ENCODE data around the gene CD37.
A peak's percentile ranks its signal among the peaks of the same experiment; 100 is the strongest.
"Not testable (repeated sequence)": the region's sequence is repeated elsewhere in the genome, so short reads cannot be mapped to it uniquely, and the experiment has no call there.

The CD37 gene

DNA sequence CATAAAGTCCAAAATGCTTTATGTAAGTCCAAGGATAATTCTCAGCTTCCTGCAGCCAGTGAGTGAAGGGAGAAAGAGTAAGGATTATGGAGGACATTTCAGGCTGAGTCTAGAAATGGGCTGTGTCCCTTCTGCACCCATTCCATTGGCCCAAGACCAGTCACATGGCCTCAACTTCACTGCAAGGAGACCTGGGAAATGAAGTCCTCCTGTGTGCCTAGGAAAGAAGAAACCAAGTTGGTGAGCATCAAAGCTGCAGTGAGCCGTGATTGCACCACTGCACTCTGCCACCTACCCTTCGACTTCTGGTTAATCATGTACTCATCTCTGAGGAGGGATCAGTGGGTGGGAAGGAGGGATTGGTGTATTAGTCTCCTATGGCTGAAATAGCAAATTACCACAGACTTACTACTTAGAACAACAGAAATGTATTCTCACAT, 3.6 kb upstream of the CD37 start:
- DNase-seq = peak; percentile 75

DNA sequence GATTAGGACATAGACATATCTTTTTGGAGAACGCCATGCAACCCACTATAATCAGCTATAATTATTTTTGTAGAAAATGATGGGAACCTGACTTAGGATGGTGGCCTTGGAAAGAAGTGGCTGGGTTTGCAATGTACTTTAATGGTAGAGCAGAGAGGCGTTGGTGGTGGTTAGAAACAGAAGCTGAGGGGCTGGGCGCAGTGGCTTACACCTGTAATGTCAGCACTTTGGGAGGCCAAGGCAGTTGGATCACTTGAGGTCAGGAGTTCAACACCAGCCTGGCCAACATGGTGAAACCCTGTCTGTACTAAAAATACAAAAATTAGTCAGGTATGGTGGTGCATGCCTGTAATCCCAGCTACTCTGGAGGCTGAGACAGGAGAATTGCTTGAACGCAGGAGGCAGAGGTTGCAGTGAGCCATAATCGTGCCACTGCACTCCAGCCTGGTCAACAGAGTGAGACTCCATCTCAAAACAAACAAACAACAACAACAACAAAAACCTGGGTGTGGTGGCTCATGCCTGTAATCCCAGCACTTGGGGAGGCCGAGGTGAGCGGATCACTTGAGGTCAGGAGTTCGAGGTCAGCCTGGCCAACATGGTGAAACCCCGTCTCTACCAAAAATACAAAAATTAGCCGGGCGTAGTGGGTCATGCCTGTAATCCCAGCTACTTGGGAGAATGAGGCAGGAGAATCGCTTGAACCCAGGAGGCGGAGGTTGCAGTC, 2.4 kb upstream of the CD37 start:
- not testable (repeated sequence) for DNase-seq

- no peak for DNase-seq
Observed at GRCh38 chr19:49333418-49333805, 1.8 kb upstream of the CD37 start.

DNA sequence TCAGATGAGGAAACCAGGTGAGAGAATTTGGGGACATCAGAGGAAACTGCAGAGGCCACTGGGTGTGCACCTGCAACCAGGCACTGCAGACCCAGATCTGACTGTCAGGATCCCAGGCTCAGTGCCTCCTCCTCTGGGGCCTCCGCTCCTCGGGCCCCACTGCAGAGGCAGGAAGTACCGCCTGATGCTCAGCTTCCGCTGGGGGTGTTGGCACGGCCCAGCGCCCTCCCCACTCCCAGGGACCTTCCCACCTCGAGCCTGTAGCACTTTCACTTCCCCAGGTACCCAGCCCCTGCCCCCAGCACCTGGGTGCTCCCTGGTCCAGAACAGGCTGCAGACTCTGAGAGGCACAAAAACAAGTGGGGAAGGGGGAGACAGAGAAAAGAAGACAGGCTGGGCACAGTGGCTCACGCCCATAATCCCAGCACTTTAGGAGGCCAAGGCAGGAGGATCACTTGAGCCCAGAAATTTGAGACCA, 1.4 kb upstream of the CD37 start:
- peak; percentile 64 for DNase-seq

DNA sequence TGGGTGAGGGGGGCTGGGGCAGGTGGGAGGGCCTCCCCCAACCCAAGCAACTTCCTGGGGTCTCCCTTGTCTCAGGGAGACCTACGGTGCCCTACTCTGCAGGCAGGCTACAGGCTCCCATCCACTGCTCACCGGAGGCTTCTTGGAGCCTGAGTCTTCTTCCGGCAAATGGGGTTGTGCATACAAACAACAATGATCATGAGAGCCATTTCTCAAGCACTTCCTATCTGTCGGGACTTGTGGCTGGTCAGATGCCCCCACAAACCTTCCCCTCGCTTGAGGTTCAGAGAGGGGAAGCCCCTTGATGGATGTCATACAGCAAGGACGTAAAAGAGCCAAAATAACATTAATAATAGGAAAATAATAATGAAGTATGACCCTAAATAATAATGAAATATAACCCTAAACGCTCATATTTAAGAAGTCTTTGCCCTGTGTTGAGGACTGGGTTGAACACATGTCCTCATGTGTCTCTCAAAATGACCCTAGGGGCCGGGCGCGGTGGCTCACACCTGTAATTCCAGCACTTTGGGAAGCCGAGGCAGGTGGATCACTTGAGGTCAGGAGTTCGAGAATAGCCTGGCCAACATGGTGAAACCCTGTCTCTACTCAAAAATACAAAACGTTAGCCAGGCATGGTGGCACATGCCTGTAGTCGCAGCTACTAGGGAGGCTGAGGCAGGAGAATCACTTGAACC, 727 bp downstream of the CD37 start:
- DNase-seq = no peak

DNA sequence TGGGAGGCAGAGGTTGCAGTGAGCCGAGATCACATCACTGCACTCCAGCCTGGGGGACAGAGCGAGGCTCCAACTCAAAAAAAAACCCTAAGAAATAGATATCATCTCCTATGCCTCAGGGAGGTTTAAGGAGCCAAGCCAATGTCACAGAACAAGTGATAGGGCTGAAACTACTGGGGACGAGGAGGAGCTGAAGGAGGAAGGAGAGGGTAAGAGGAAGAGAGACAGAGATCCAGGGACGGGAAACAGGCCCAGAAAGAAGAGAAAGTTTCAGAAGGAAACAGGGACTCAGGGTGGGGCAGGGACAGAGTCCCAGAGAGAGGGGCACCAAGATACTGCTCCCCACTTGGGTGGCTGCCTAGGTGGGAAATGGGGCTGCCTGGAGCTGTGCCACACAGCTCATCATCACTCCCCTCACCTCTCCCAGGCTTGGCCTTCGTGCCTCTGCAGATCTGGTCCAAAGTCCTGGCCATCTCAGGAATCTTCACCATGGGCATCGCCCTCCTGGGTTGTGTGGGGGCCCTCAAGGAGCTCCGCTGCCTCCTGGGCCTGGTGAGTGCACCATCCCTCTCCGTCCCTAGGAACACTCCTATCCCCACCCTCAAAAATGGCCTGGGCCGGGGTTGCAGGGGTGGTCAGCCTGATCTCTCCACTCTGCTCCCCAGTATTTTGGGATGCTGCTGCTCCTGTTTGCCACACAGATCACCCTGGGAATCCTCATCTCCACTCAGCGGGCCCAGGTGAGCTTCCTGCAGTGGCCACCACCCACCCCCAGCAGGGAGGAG, 1.5 kb downstream of the CD37 start:
- DNase-seq = no peak

- no peak for DNase-seq
Observed at GRCh38 chr19:49337267-49338022, 2.2 kb downstream of the CD37 start.

DNA sequence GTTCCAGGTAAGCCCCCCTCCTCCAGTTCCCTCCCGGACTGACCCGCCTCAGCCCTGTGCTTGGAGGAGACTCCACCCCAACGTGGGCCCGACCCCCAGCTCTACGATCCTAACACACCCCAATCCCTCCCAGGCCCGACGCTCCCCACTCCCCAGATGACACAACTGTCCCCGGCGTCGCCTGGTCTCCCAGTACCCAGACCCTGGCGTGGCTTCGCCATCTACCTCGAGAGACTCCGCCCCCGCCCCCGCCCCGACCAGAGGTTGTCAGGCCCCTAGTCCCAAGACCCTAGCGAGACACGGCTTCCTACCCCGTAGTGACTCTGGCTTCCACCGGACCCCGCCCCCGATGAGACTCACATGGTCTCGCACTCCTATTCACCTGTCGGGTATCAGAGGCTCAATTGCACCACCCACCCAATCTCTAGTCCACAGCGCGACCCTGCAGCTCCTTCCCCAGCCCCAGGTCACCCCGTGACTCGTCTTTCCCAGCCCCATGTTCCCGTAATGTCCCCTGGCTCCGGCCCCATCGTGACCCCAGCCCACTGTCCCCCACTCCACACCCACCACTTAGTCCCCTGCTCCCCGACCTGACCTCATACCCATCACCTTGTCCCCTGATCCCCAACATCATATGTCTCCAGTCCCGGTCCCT, 2.9 kb downstream of the CD37 start:
- no peak for DNase-seq

GRCh38 chr19:49338691-49339300, 3.6 kb downstream of the CD37 start:
- peak; percentile 45 for DNase-seq

GRCh38 chr19:49339301-49340068, 4.3 kb downstream of the CD37 start:
- DNase-seq = no peak

DNA sequence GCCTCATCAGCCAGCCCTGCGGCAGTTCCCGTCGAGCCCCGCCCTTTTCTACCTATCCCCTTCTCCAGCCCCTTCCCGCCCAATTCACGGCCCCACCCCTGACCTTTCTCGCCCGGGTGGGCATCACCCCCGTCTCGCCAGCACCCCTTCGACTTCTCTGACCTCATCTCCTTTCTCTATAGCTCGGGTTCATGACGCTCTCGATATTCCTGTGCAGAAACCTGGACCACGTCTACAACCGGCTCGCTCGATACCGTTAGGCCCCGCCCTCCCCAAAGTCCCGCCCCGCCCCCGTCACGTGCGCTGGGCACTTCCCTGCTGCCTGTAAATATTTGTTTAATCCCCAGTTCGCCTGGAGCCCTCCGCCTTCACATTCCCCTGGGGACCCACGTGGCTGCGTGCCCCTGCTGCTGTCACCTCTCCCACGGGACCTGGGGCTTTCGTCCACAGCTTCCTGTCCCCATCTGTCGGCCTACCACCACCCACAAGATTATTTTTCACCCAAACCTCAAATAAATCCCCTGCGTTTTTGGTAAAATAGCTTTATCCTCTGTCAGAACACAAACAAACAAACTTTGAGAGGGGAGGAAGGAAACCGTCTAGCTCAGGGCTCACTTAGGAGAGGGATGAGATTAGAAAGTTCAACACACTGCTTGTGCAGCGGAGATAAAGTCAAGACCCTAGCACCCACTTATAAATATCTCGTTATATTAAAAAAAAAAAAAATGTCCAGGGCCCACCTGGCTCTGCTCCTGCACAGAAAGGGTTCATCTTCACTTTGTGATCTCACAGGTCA, 5.1 kb downstream of the CD37 start:
- no peak for DNase-seq

DNA sequence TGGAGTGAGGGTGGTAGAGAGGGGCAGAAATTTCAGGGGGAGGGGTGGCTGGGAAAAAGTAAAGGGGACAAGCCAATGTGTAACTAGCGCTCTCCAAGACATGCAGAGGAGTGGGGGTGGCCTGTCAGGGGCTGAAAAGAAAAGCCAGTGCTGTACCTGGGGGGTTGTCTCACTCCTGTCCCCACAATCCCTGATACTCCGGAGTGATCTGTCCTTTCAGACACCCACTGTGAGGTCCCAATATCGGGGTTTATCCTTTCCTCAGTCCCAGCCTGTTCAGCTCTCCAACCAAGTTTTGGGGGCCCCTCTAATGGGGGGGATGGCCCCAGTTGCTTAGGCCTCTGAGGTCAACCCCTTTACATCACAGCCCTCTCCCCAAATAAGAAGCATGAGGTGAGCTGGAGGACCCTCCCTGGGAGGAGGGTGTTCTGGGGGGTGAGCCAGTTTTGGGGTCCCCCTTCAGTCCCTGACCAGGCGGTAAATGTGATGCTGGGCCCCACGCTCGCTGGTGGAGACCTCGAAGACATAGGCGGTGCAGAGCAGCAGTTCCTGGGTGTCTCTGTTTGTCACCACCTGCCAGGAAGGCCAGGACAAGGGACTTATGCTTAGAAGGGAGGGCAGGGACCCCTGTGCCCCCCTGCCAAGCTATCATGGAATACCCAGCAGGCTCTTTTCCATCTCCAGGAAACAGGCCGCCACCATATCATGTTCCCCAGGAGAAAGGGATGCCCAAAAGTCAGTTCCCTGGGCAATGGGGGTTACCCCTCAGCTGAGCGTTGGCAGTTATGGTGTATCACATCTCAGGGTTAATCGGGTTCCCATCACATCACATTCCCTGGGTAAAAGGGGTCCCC, 5.9 kb downstream of the CD37 start:
- no peak for DNase-seq

DNA sequence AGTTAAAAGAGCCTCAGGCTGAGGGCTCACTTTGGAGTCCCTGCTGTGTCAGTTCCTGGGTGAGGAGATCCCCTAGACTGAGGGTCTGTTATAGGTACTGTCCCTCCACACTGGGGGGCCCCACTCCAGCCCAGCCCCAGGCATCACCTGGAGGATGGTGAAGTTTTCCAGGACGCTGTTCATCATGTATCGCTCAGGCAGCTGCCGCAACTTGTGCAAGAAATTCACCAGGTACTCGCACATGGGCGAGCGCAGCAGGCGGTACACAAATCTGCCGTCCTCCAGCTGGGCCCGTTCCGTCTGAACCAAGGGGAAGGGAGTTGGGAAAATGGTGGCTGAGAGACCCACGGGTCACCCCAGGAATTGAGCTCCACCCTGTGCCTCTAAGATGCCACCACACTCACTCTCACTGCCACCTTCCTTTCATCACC, 7.1 kb downstream of the CD37 start:
- DNase-seq = no peak

- no peak for DNase-seq
Observed at GRCh38 chr19:49343123-49343522, 7.9 kb downstream of the CD37 start.

- no peak for DNase-seq
Observed at GRCh38 chr19:49344505-49345423, 9.6 kb downstream of the CD37 start.

DNA sequence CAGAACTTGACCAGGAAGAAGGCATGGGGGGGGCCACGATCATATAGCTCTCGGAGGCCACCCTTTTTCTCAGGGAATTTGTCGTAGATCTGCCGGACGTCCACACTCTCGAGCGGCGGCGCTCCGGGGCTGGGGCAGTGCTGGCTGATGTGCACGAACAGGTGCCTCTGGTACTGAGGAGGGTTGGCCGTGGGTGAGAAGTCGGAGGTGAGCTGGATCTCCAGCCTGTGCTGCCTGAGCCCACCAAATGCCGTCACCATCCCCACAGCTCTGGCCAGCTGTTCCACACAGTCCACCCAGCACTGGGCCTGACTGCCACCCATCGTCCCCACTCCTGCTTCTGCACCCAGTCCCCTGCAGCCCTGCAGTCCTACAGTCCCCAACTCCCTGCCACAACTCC, 12.0 kb downstream of the CD37 start:
- DNase-seq = no peak

- DNase-seq = no peak
Observed at GRCh38 chr19:49347835-49348234, 12.6 kb downstream of the CD37 start.

Measured in stimulated activated CD4-positive, alpha-beta T cell treated with anti-CD3 and anti-CD28 coated beads, Interleukin-1b, Interleukin-23, amount 100 ng/mL, for 48 hours (primary cell).